WERI-Rb-1 (cell line): ENCODE results near the gene ADAMTSL2.

Experiments used
- DNase-seq: peaks from one replicate; pipeline ENCODE4 v3.0.0-alpha.2; 2020
- H3K27ac ChIP-seq: fragments of 250-450 bp; sonication (Bioruptor Pico); 2 replicates; pipeline ENCODE4 v1.5.1; 2020; ENCODE audit warnings: mild to moderate bottlenecking, moderate library complexity
- H3K27me3 ChIP-seq: fragments of 250-450 bp; sonication (Bioruptor Pico); 2 replicates; pipeline ENCODE4 v1.5.1; 2021; ENCODE audit warnings: mild to moderate bottlenecking, low read depth, moderate library complexity; ENCODE audit not compliant: insufficient read depth, severe bottlenecking
- H3K36me3 ChIP-seq: fragments of 250-450 bp; sonication (Bioruptor Pico); 2 replicates; pipeline ENCODE4 v1.5.1; 2020; ENCODE audit warnings: mild to moderate bottlenecking, moderate library complexity
- H3K4me3 ChIP-seq: 2 replicates; pipeline ENCODE4 v1.5.1; 2011; ENCODE audit warnings: low read depth, mild to moderate bottlenecking, control low read depth, low read length
- H3K9me3 ChIP-seq: fragments of 250-450 bp; sonication (Bioruptor Pico); 2 replicates; pipeline ENCODE4 v1.5.1; 2021; ENCODE audit warnings: mild to moderate bottlenecking, moderate library complexity; ENCODE audit not compliant: severe bottlenecking
- TF ChIP-seq, protein P1 (sequence below): IDR thresholded peaks from 2 replicates; pipeline ENCODE4 v1.5.1; 2011; ENCODE audit warnings: low read depth, mild to moderate bottlenecking, control low read depth, inconsistent platforms, low read length

ADAMTSL2 gene

DNA sequence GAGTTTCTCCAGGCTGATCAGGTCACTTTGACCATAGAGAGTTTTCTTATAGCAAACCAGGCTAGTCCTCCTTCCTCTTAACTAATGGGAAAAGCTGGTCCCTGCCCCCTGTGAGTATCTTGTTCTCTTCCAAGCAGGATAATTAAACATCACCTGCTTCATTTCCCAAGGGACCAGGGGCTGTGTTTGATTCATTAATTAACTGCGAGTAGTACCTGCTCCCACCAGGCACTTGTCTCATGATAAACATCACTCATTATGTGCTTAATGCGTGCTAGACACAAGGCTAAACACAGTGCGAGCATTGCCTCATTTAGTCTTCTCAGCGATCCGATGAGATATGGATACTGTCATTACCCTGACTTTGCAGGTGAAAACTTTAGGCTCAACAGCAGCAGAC, 76.3 kb downstream of the ADAMTSL2 start:
- peak; percentile 26 for DNase-seq
- Histone ChIP-seq H3K9me3 (no peaks in the 10 kb centered on the region), H3K27ac (no peak overlapping the region), H3K36me3 (peaks cover 5% of the 10 kb centered on the region), H3K27me3 (no peaks in the 10 kb centered on the region), H3K4me3 (no peak overlapping the region)
- TF ChIP-seq, protein P1, sequence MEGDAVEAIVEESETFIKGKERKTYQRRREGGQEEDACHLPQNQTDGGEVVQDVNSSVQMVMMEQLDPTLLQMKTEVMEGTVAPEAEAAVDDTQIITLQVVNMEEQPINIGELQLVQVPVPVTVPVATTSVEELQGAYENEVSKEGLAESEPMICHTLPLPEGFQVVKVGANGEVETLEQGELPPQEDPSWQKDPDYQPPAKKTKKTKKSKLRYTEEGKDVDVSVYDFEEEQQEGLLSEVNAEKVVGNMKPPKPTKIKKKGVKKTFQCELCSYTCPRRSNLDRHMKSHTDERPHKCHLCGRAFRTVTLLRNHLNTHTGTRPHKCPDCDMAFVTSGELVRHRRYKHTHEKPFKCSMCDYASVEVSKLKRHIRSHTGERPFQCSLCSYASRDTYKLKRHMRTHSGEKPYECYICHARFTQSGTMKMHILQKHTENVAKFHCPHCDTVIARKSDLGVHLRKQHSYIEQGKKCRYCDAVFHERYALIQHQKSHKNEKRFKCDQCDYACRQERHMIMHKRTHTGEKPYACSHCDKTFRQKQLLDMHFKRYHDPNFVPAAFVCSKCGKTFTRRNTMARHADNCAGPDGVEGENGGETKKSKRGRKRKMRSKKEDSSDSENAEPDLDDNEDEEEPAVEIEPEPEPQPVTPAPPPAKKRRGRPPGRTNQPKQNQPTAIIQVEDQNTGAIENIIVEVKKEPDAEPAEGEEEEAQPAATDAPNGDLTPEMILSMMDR: no peak

DNA sequence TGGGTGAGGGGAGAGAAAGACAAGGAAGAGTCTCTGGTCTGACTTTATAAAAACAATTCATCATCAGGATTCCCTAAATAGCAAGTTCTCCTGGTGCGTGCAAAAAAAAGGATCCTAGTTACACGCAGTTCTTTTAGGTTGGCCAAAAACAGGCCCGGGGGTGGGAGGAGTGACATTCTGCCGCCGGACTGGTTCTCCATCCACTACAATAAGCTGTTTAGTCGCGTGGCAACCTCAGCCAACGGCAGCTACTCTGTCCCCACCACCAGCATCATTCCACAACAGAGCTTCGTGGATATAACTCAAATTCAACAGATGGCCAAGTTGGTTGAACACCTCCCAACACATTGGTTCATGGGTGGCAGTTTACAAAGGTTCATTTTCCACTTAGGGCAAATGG, 77.5 kb downstream of the ADAMTSL2 start:
- no peak for DNase-seq
- H3K36me3 ChIP-seq: peaks cover 3% of the 10 kb centered on the region
- TF ChIP-seq, protein P1: no peak
- H3K27ac ChIP-seq: no peak overlapping the region
- H3K27me3 ChIP-seq: no peaks in the 10 kb centered on the region
- H3K9me3 ChIP-seq: no peaks in the 10 kb centered on the region
- no peak overlapping the region for H3K4me3 ChIP-seq

- H3K27me3 ChIP-seq: no peaks in the 10 kb centered on the region
- H3K36me3 ChIP-seq: no peaks in the 10 kb centered on the region; the same call in 1 of the 2 replicates
- no peak for DNase-seq
- no peak overlapping the region for H3K27ac ChIP-seq
- no peaks in the 10 kb centered on the region for H3K9me3 ChIP-seq
- TF ChIP-seq, protein P1: no peak
- no peak overlapping the region for H3K4me3 ChIP-seq
These were observed 78.3 kb downstream of the ADAMTSL2 start for GRCh38 chr9:133612816-133613215.

GRCh38 chr9:133613432-133613831, 78.9 kb downstream of the ADAMTSL2 start:
- H3K36me3 ChIP-seq: no peaks in the 10 kb centered on the region
- no peak overlapping the region for H3K27ac ChIP-seq
- H3K27me3 ChIP-seq: no peaks in the 10 kb centered on the region
- TF ChIP-seq, protein P1: no peak
- no peak overlapping the region for H3K4me3 ChIP-seq
- DNase-seq: no peak
- no peaks in the 10 kb centered on the region for H3K9me3 ChIP-seq

DNA sequence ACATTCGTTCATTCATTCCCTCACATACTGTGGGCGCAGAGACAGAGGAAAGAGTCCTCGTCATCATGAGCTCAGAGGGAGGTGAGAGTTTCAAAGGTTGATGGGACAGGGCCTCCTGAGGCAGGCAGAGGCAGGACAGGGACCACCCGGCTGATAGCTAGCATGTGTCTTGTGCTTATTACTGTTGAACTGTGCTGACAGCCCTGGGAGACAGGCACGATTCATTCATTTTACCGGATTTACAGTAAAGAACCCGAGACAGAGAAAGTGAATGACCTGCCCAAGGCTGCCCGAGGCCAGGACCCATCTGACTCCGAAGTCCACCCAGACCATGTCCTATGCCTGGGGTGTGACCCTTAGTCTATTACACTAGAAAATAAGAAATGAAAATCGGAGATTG, 79.6 kb downstream of the ADAMTSL2 start:
- Histone ChIP-seq H3K9me3 (no peaks in the 10 kb centered on the region), H3K27ac (no peak overlapping the region), H3K27me3 (no peaks in the 10 kb centered on the region), H3K4me3 (no peak overlapping the region), H3K36me3 (no peaks in the 10 kb centered on the region)
- no peak for DNase-seq
- TF ChIP-seq, protein P1: no peak

GRCh38 chr9:133614678-133615077, 80.2 kb downstream of the ADAMTSL2 start:
- no peak overlapping the region for H3K27ac ChIP-seq
- H3K36me3 ChIP-seq: no peaks in the 10 kb centered on the region
- H3K9me3 ChIP-seq: no peaks in the 10 kb centered on the region
- H3K4me3 ChIP-seq: no peak overlapping the region
- TF ChIP-seq, protein P1: no peak
- no peak for DNase-seq
- H3K27me3 ChIP-seq: no peaks in the 10 kb centered on the region
